Aorta (tissue), 4 donors: ENCODE results near the gene RPL36. TPM values are rescaled to one million over a fixed set of nuclear protein-coding genes. Genes with fewer than 3 reads are reported as not detected.

ENCODE experiments used
- polyA plus RNA-seq, 2 donors: library from polyadenylated mRNA; stranded (reverse); fragments of 200-250 nt; gene quantifications; one replicate each; pipeline ENCODE4 v1.2.3, GENCODE V29; 2013
- total RNA-seq, 2 donors: library from RNA; stranded (reverse); fragmentation: NEBNext Ultra II Directional; extraction: Animal tissue kit (Norgen Biotek cat#: 25700); gene quantifications; one replicate each; pipeline ENCODE4 v1.2.1, GENCODE V29; 2021
- donor health status: healthy with polysubstance abuse.
- donor health status: Bipolar disorder and iron deficiency.
- donor health status: DM: no; HTN: no; CAD: no.
- donor health status: DM: yes; HTN: yes; CAD: no.

The RPL36 gene
- total and polyA plus RNA-seq, 4 donors: 521 to 1,438 (median 782) TPM

Other genes with a start within 250 kb of the RPL36 start
- not detected for gene ZNRF4, start 234.9 kb upstream of the RPL36 start, total RNA-seq
- not detected for gene ZNRF4, start 234.9 kb upstream of the RPL36 start, polyA plus RNA-seq
- 1 to 10 TPM in 1 of 2 donors, under 1 TPM in 1; 0.96 to 1.1 TPM for gene TINCR, start 122.3 kb upstream of the RPL36 start, total RNA-seq
- gene TINCR, start 122.3 kb upstream of the RPL36 start, polyA plus RNA-seq: 1 to 10 TPM in 1 of 2 donors, under 1 TPM in 1; 0.50 to 1.1 TPM
- 100 to 1,000 TPM in 1 of 2 donors, 10 to 100 TPM in 1; 67.1 to 113 TPM for gene SAFB2, start 67.5 kb upstream of the RPL36 start, total RNA-seq
- gene SAFB2, start 67.5 kb upstream of the RPL36 start, polyA plus RNA-seq: 10 to 100 TPM; 26.7 to 82.2 TPM
- 100 to 1,000 TPM in 1 of 2 donors, 10 to 100 TPM in 1; 79.3 to 100 TPM for gene SAFB, start 67.2 kb upstream of the RPL36 start, total RNA-seq
- 10 to 100 TPM; 32.7 to 72.4 TPM for gene SAFB, start 67.2 kb upstream of the RPL36 start, polyA plus RNA-seq
- gene MICOS13, start 9.8 kb upstream of the RPL36 start, total RNA-seq: 10 to 100 TPM; 35.4 to 39.0 TPM
- gene MICOS13, start 9.8 kb upstream of the RPL36 start, polyA plus RNA-seq: 100 to 1,000 TPM; 100 to 103 TPM
- 1 to 10 TPM; 3.9 to 5.7 TPM for gene HSD11B1L, start 9.3 kb upstream of the RPL36 start, total RNA-seq
- 10 to 100 TPM in 1 of 2 donors, 1 to 10 TPM in 1; 8.5 to 12.0 TPM for gene HSD11B1L, start 9.3 kb upstream of the RPL36 start, polyA plus RNA-seq
- 10 to 100 TPM; 40.3 to 46.4 TPM for gene LONP1, start 29.9 kb downstream of the RPL36 start, total RNA-seq
- 10 to 100 TPM; 20.4 to 64.6 TPM for gene LONP1, start 29.9 kb downstream of the RPL36 start, polyA plus RNA-seq
- gene CATSPERD, start 30.3 kb downstream of the RPL36 start, total RNA-seq: not detected
- gene CATSPERD, start 30.3 kb downstream of the RPL36 start, polyA plus RNA-seq: not detected
- 1 to 10 TPM in 1 of 2 donors, under 1 TPM in 1; 0.81 to 1.4 TPM for gene PRR22, start 94.5 kb downstream of the RPL36 start, total RNA-seq
- gene PRR22, start 94.5 kb downstream of the RPL36 start, polyA plus RNA-seq: 1 to 10 TPM in 1 of 2 donors, under 1 TPM in 1; 0.38 to 5.2 TPM
- gene DUS3L, start 100.9 kb downstream of the RPL36 start, total RNA-seq: 10 to 100 TPM; 25.6 to 27.6 TPM
- gene DUS3L, start 100.9 kb downstream of the RPL36 start, polyA plus RNA-seq: 10 to 100 TPM in 1 of 2 donors, 1 to 10 TPM in 1; 5.1 to 34.5 TPM
- gene NRTN, start 114.8 kb downstream of the RPL36 start, total RNA-seq: not detected
- 1 to 10 TPM in 1 of 2 donors, not detected in 1; 1.1 TPM for gene NRTN, start 114.8 kb downstream of the RPL36 start, polyA plus RNA-seq
- gene FUT6, start 149.4 kb downstream of the RPL36 start, total RNA-seq: not detected
- gene FUT6, start 149.4 kb downstream of the RPL36 start, polyA plus RNA-seq: 1 to 10 TPM in 1 of 2 donors, under 1 TPM in 1; 0.05 to 3.9 TPM
- not detected for gene FUT3, start 161.2 kb downstream of the RPL36 start, total RNA-seq
- 1 to 10 TPM in 1 of 2 donors, under 1 TPM in 1; 0.38 to 3.3 TPM for gene FUT3, start 161.2 kb downstream of the RPL36 start, polyA plus RNA-seq
- not detected for gene FUT5, start 180.2 kb downstream of the RPL36 start, total RNA-seq
- not detected for gene FUT5, start 180.2 kb downstream of the RPL36 start, polyA plus RNA-seq
- 100 to 1,000 TPM; 138 to 151 TPM for gene NDUFA11, start 213.5 kb downstream of the RPL36 start, total RNA-seq
- 100 to 1,000 TPM; 326 to 405 TPM for gene NDUFA11, start 213.5 kb downstream of the RPL36 start, polyA plus RNA-seq
- 1 to 10 TPM; 3.9 to 9.2 TPM for gene VMAC, start 214.6 kb downstream of the RPL36 start, total RNA-seq
- gene VMAC, start 214.6 kb downstream of the RPL36 start, polyA plus RNA-seq: 1 to 10 TPM; 1.9 to 6.9 TPM
- gene CAPS, start 224.0 kb downstream of the RPL36 start, total RNA-seq: 10 to 100 TPM in 1 of 2 donors, 1 to 10 TPM in 1; 9.4 to 14.0 TPM
- gene CAPS, start 224.0 kb downstream of the RPL36 start, polyA plus RNA-seq: 10 to 100 TPM in 1 of 2 donors, 1 to 10 TPM in 1; 9.3 to 70.9 TPM